ENCODE data around the gene SNURF.

DNA sequence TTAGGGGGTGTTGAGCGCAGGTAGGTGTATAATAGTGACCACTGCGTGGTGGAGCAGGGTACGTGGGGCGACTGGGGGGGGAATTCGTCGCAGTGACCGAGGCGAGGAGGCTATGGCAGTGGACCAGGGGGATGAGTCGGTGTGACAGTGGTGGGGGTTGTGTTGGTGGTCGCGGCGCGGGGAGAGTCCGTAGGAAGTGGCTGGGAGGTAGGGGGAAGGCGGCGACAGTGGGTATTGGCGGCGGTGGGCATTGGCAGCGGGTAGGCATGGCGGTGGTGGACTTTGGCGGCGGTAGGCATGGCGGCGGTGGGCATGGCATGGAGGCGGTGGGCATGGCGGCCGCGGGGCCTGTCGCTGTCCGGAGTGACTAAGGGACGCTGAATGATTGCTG is 739 bp downstream of the SNURF start:
- TF ChIP-seq, protein P1, sequence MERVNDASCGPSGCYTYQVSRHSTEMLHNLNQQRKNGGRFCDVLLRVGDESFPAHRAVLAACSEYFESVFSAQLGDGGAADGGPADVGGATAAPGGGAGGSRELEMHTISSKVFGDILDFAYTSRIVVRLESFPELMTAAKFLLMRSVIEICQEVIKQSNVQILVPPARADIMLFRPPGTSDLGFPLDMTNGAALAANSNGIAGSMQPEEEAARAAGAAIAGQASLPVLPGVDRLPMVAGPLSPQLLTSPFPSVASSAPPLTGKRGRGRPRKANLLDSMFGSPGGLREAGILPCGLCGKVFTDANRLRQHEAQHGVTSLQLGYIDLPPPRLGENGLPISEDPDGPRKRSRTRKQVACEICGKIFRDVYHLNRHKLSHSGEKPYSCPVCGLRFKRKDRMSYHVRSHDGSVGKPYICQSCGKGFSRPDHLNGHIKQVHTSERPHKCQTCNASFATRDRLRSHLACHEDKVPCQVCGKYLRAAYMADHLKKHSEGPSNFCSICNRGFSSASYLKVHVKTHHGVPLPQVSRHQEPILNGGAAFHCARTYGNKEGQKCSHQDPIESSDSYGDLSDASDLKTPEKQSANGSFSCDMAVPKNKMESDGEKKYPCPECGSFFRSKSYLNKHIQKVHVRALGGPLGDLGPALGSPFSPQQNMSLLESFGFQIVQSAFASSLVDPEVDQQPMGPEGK (CRISPR knock-in tag; IDR thresholded peaks at IDR 0.05; ENCODE audit: borderline replicate concordance) = no peak
- no peak for TF ChIP-seq ZNF565 (CRISPR knock-in tag; conservative IDR thresholded peaks at IDR 0.05; ENCODE audit: low read depth)
- no peak for TF ChIP-seq ARNTL (CRISPR knock-in tag; IDR thresholded peaks at IDR 0.05; ENCODE audit: borderline replicate concordance, low read depth)
- TF ChIP-seq TCF4 (CRISPR knock-in tag; IDR thresholded peaks at IDR 0.05; ENCODE audit: borderline replicate concordance) = no peak
- no peak for TF ChIP-seq ZFP30 (CRISPR knock-in tag; IDR thresholded peaks at IDR 0.05)
- no peak for TF ChIP-seq SNAI2 (CRISPR knock-in tag; IDR thresholded peaks at IDR 0.05)
